GM19239 (cell line): ENCODE data around the gene STMN1.
A peak's percentile ranks its signal among the peaks of the same experiment; 100 is the strongest.

Experiments
- DNase-seq: peaks from one replicate; pipeline ENCODE4 v3.0.0; 2011; ENCODE audit warnings: low spot score; ENCODE audit not compliant: insufficient read length
- FAIRE-seq: peaks from 2 replicates; lab custom pipeline; 2011; peaks lifted over from hg19 to GRCh38; lab: Jason Lieb, UNC

STMN1 gene

GRCh38 chr1:25897754-25898153, 8.5 kb downstream of the STMN1 start:
- DNase-seq (no peak), FAIRE-seq (no peak)

GRCh38 chr1:25896266-25896665, 10.0 kb downstream of the STMN1 start:
- FAIRE-seq (no peak), DNase-seq (no peak)

- DNase-seq, result peak; percentile 90
- peak; percentile 97 for FAIRE-seq
These were observed 10.7 kb downstream of the STMN1 start for GRCh38 chr1:25895365-25895990.

GRCh38 chr1:25893116-25893515, 13.1 kb downstream of the STMN1 start:
- no peak for FAIRE-seq
- no peak for DNase-seq

- DNase-seq (no peak), FAIRE-seq (no peak)
These were observed 14.6 kb downstream of the STMN1 start for GRCh38 chr1:25891606-25892005.

GRCh38 chr1:25890239-25891034, 15.8 kb downstream of the STMN1 start:
- no peak for FAIRE-seq
- DNase-seq, result no peak

- FAIRE-seq (no peak), DNase-seq (no peak)
These were observed 16.7 kb downstream of the STMN1 start for GRCh38 chr1:25889470-25889869.

GRCh38 chr1:25888426-25888987, 17.7 kb downstream of the STMN1 start:
- FAIRE-seq (no peak), DNase-seq (no peak)

GRCh38 chr1:25885602-25886001, 20.6 kb downstream of the STMN1 start:
- no peak for DNase-seq
- FAIRE-seq, result no peak

- DNase-seq, result no peak
- FAIRE-seq, result no peak
These were observed 25.0 kb downstream of the STMN1 start for GRCh38 chr1:25881266-25881665.

- DNase-seq, result no peak
These were observed 25.7 kb downstream of the STMN1 start for GRCh38 chr1:25880518-25880917.

GRCh38 chr1:25879675-25880074, 26.5 kb downstream of the STMN1 start:
- DNase-seq (no peak), FAIRE-seq (no peak)

More at GRCh38 chr1:25880518-25880917, 25.7 kb downstream of the STMN1 start:
- no peak for FAIRE-seq

- DNase-seq (no peak), FAIRE-seq (no peak)
These were observed 27.5 kb downstream of the STMN1 start for GRCh38 chr1:25878690-25879089.

- FAIRE-seq (no peak), DNase-seq (no peak)
These were observed 29.1 kb downstream of the STMN1 start for GRCh38 chr1:25877155-25877554.

GRCh38 chr1:25876693-25877077, 29.5 kb downstream of the STMN1 start:
- FAIRE-seq (no peak), DNase-seq (no peak)

- FAIRE-seq, result no peak
- no peak for DNase-seq
These were observed 30.1 kb downstream of the STMN1 start for GRCh38 chr1:25875856-25876692.

GRCh38 chr1:25875154-25875855, 30.9 kb downstream of the STMN1 start, which contains the start of gene PAQR7:
Gene PAQR7 (minus strand): TSS chr1:25875708. CDS start chr1:25863839, 11,869 bp downstream.
- DNase-seq, result peak; percentile 67
- no peak for FAIRE-seq

GRCh38 chr1:25874635-25875153, 31.5 kb downstream of the STMN1 start:
- no peak for FAIRE-seq
- no peak for DNase-seq

- no peak for DNase-seq
- FAIRE-seq, result no peak
These were observed 32.0 kb downstream of the STMN1 start for GRCh38 chr1:25874209-25874608.

GRCh38 chr1:25873120-25873519, 33.1 kb downstream of the STMN1 start:
- no peak for FAIRE-seq

More at GRCh38 chr1:25873120-25873519, 33.1 kb downstream of the STMN1 start:
- no peak for DNase-seq
